HG02623 (cell line): ENCODE measurements around the gene CFHR1.
"Not testable (repeated sequence)": the region's sequence is repeated elsewhere in the genome, so short reads cannot be mapped to it uniquely, and the experiment has no call there.

Source experiments
- ATAC-seq: cut with Tn5 transposase; IDR thresholded peaks from one replicate; pipeline ENCODE4 v1.9.1; 2021; ENCODE audit warnings: moderate library complexity; ENCODE audit not compliant: unreplicated experiment

The CFHR1 gene

DNA sequence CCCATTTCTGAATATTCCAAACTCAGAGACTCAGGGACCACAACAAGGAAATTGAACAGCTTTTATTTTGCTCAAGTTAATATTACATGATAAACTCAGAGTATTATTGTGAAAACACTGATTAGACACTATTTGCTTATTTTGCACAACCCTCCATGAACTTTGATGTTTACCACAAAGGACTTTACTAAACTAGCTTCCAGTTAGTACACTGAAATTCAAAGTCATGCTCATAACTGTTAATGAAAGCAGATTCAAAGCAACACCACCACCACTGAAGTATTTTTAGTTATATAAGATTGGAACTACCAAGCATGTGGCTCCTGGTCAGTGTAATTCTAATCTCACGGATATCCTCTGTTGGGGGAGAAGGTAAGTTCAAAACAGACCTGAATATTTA, at the start of gene CFHR1:
Gene CFHR1, plus strand, starts transcription at position 201 of the 400 bp plus-strand sequence. Its CDS starts 114 bp downstream, at position 315.
- ATAC-seq = not testable (repeated sequence)

- ATAC-seq = not testable (repeated sequence)
Measured at GRCh38 chr1:196769823-196770222, 49.7 kb upstream of the CFHR1 start.

GRCh38 chr1:196773713-196774112, 45.8 kb upstream of the CFHR1 start:
- no peak for ATAC-seq

GRCh38 chr1:196774175-196774574, 45.4 kb upstream of the CFHR1 start:
- no peak for ATAC-seq

DNA sequence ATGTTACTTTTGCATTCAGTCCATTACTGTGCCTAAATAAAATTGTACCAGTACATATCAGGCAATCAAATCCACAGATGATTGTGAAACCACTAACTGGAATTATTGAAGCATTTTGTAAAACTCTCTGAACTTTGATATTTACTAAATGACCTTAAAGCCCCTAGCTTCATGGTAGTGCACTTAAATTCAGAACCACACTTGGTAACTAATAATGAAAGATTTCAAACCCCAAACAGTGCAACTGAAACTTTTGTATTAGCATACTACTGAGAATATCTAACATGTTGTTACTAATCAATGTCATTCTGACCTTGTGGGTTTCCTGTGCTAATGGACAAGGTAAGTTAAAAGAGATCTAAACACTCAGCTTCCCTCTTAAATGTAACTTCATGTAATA, 44.9 kb upstream of the CFHR1 start, which contains the start of gene CFHR3:
Gene CFHR3, plus strand, starts transcription at position 238 of the 400 bp plus-strand sequence. Its CDS starts 47 bp downstream, at position 285.
- ATAC-seq = peak; percentile 83

DNA sequence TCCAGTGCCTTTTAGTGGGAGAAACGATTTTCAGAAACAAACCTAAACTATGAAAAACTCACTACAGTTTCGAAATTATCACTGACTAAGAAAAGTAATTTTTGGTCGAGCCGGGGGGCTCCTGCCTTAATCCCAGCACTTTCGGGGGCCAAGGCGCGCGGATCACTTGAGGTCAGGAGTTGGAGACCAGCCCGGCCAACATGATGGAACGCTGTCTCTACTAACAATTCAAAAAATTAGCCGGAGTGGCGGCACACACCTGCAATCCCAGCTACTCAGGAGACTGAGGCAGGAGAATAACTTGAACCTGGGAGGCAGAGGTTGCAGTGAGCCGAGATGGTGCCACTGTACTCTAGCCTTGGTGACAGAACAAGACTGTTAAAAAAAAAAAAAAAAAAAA, 41.9 kb upstream of the CFHR1 start:
- ATAC-seq = no peak

- ATAC-seq = no peak
Measured at GRCh38 chr1:196779093-196779492, 40.4 kb upstream of the CFHR1 start.

GRCh38 chr1:196791252-196791651, 28.3 kb upstream of the CFHR1 start:
- ATAC-seq = not testable (repeated sequence)

DNA sequence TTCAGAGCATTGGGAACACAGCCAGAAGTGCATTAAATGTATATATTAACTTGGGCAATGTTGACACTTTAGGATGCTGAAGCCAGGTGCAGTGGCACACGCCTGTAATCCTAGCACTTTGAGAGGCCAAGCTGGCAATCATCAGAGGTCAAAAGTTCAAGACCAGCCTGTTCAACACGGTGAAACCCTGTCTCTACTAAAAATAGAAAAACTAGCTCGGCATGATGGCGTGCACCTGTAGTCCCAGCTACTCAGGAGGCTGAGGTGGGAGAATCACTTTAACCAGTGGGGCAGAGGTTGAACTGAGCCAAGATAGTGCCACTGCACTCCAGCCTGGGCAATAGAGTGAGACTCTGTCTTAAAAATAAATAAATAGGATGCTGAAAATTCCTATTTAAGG, 25.4 kb upstream of the CFHR1 start:
- ATAC-seq = not testable (repeated sequence)

- no peak for ATAC-seq
Measured at GRCh38 chr1:196797891-196798290, 21.6 kb upstream of the CFHR1 start.

- ATAC-seq = not testable (repeated sequence)
Measured at GRCh38 chr1:196801920-196802319, 17.6 kb upstream of the CFHR1 start.

DNA sequence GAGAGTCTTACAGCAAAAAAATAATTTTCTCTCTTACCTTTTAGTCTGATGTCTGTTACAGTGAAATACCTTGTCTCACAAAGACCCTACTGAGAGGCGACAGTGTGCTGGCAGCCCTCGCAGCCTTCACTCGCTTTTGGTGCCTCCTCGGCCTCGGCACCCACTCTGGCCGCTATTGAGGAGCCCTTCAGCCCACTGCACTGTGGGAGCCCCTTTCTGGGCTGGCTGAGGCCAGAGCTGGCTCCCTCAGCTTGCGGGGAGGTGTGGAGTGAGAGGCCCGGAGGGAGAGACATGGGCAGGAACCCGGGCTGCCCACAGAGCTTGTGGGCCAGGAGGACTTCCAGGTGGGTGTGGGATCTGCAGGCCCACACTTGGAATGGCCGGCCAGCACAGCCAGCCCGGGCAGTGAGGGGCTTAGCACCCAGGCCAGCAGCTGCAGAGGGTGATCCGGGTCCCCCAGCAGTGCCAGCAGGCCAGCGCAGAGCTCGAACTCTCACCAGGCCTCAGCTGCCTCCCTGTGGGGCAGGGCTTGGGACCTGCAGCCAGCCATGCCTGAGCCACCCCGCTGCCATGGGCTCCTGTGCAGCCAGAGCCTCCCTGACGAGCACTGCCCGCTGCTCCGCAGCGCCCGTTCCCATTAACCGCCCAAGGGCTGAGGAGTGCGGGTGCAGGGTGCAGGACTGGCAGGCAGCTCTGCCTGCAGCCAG, 10.8 kb upstream of the CFHR1 start:
- ATAC-seq = no peak

DNA sequence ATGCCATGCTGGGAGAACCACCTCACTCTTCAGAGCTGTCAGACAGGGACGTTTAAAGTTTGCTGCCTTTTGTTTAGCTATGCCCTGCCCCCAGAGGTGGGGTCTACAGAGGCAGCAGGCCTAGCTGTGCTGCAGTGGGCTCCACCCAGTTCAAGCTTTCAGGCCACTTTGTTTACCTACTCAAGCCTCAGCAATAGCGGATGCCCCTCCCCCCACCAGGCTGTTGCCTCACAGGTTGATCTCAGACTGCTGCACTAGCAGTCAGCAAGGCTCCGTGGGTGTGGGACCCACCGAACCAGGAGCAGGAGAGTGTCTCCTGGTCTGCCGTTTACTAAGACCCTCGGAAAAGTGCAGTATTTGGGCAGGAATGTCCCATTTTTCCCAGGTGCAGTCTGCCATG, 2.1 kb upstream of the CFHR1 start:
- not testable (repeated sequence) for ATAC-seq

DNA sequence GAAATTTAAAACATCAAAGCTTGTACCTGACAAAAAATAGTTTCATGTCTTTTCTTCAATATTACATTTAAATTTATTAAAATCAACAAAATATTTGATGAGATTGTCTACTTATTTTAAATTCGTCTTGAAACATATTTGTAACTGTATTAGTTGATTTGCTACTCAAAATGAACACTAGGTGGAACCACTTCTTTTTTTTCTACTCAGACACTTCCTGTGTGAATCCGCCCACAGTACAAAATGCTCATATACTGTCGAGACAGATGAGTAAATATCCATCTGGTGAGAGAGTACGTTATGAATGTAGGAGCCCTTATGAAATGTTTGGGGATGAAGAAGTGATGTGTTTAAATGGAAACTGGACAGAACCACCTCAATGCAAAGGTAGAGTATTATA, 8.3 kb downstream of the CFHR1 start:
- ATAC-seq = peak; percentile 90

GRCh38 chr1:196849613-196850492, 30.3 kb downstream of the CFHR1 start:
- ATAC-seq = not testable (repeated sequence)

GRCh38 chr1:196856053-196856452, 36.5 kb downstream of the CFHR1 start:
- no peak for ATAC-seq

DNA sequence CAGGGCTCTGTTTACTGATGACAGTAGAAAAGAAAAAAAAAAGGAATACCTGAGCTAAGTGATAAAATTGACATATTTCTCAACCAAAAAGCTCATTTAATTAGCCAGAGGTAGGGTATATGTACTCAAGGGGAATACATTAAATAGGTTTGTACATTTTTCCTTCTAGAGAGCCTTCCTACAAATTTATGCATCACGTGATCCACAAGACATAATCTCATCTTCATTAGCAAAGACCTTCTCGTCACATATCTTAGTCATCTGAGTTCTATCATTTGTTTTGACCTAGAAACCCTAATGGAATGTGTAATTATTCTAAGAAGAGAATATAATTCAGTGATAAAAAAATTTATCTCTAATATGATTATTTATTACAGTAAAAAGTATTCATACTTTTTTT, 37.7 kb downstream of the CFHR1 start:
- no peak for ATAC-seq

- no peak for ATAC-seq
Measured at GRCh38 chr1:196858811-196859210, 39.3 kb downstream of the CFHR1 start.

DNA sequence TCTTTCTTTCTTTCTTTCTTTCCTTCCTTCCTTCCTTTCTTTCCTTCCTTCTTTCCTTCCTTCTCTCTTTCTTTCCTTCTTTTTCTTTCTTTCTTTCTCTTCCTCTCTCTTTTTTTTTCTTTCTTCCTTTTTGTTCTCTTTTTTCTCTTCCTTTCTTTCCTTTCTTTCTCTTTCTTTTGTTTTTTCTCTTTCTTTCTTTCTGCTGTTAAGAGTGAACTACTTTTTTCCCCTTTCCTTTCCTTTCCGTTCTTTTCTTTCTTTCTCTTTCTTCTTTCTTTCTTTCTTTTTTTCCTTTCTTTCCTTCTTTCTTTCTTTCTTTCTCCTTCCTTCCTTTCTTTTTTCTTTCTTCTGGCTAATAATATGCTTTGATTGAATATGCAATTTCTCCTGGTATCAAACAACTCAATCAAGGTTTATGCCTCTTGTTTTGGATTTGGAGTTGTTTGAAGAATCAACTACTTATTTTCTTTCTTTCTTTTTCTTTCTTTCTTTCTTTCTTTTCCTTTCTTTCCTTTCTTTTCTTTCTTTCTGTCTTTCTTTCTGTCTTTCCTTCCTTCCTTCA, 40.9 kb downstream of the CFHR1 start:
- no peak for ATAC-seq

- ATAC-seq = no peak
Measured at GRCh38 chr1:196861429-196861828, 41.9 kb downstream of the CFHR1 start.

DNA sequence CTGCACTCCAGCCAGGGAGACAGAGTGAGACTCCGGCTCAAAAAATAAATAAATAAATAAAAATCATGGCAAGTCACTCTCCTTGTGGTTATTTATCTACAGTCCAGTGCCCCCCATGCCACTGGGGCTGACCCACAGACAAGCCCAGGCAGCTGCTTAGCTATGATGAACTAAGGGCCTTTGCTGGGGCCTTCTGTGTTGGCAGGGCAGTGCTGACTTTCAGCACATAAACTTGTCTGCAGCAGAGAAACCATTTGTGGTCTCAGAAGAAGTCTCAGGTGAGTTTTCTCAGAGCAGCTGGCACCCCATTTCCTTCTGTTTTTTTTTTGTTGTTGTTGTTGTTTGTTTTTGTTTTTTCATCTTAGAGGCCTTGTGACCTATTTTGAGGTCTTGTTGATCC, 47.4 kb downstream of the CFHR1 start:
- ATAC-seq = no peak

DNA sequence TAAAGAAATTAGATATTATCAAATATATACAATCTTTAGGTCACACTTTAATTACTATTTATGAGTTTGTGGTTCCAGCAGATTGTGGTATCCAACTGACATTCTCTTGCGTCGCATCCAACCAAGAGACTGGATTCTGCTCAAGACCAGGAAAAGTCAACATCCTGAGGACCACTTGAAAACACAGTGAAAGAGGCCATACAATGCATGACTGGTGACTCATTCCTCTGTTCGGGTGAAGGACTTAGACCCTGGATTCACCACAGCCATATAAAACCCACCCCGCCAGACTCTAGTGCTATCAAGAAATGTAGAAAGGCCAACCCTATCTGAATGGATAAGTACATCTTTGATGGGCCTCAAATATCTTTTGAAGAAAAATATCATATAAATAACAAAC, 53.9 kb downstream of the CFHR1 start:
- no peak for ATAC-seq
